Measurements from ENCODE around the gene PLA1A.

DNA sequence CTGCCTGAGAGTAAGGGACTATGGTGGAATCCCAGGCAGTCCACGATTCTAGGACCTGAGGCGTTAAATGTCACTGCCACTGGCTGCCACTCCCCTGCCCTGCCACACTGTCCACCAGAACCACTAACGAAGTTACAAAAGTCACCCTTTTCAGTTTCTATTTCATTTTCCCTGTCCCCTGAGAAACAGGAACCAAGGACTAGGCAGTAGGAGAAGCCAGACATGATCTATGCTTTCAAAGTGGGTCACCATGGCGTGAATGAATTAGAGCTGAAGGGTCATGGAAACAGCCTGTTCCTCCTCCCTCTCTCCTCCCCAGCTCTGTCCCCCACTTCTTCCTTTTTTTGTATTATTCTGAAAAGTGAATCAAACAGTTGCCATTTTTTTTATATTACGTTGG is 27.5 kb upstream of the PLA1A start:
- TF ChIP-seq, protein P1, sequence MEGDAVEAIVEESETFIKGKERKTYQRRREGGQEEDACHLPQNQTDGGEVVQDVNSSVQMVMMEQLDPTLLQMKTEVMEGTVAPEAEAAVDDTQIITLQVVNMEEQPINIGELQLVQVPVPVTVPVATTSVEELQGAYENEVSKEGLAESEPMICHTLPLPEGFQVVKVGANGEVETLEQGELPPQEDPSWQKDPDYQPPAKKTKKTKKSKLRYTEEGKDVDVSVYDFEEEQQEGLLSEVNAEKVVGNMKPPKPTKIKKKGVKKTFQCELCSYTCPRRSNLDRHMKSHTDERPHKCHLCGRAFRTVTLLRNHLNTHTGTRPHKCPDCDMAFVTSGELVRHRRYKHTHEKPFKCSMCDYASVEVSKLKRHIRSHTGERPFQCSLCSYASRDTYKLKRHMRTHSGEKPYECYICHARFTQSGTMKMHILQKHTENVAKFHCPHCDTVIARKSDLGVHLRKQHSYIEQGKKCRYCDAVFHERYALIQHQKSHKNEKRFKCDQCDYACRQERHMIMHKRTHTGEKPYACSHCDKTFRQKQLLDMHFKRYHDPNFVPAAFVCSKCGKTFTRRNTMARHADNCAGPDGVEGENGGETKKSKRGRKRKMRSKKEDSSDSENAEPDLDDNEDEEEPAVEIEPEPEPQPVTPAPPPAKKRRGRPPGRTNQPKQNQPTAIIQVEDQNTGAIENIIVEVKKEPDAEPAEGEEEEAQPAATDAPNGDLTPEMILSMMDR (conservative IDR thresholded peaks at IDR 0.05): no peak
- TF ChIP-seq EZH2 (IDR thresholded peaks at IDR 0.05; ENCODE audit: low read depth): no peak

Measured in PC-9 (cell line).